Right lung (tissue), 5 donors: ENCODE results near the gene RRBP1. TPM values are rescaled to one million over a fixed set of nuclear protein-coding genes. Genes with fewer than 3 reads are reported as not detected.
"Not testable (repeated sequence)": the region's sequence is repeated elsewhere in the genome, so short reads cannot be mapped to it uniquely, and the experiment has no call there.

Experiments used
- DNase-seq, 2 donors: peaks; one replicate each; pipeline ENCODE4 v3.0.0-alpha.2; 2013
- polyA plus RNA-seq, 5 donors: library from polyadenylated mRNA; unstranded; fragments of 120-200 nt; gene quantifications; one replicate each; pipeline versions ENCODE4 v1.2.1 to v1.2.3, GENCODE V29; 2013; ENCODE audit warnings: inconsistent platforms in 1 of 5, low replicate concordance in 1 of 5; ENCODE audit not compliant: insufficient read length in 5 of 5, insufficient read depth in 1 of 5

Gene RRBP1
- polyA plus RNA-seq, 5 donors = 88.2 to 155 (median 111) TPM

- DNase-seq = peak in 1 of 2 donors; percentile 33
Observed at GRCh38 chr20:17710379-17711266, 28.6 kb upstream of the RRBP1 start.

- DNase-seq = no peak
Observed at GRCh38 chr20:17709361-17710293, 27.6 kb upstream of the RRBP1 start.

DNA sequence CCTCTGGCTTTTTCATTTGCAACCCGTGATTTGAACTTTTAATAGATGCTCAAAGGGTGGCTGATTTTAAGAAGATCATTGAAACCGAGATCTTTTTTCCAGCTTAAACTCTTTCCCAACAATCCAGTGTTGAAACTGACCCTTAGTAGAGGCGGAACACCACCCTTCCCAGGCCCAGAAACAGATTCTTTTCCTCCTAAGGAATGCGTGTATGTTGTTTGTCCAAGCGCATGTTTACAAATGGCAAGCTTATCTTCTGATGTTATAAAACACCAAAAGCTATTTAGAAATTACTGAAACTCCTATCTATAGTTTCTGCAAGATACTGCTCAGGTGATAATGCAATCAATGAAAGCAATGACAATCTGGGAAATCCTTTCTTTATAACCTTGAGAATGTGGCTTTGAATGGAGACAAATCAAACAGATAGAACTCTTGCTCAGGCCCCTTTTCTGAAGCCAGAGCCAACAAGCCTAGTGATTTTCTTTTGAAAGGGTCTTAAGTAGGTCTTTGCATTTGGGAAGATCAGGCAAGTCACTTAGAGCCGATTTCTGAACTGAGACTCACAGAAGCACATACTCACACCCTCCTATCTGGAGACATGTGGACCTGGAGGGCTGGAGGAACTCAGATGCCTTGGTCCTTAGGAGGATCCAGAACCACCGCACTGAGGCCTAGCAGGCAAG is 26.8 kb upstream of the RRBP1 start:
- peak in 1 of 2 donors; percentile 25 for DNase-seq

DNA sequence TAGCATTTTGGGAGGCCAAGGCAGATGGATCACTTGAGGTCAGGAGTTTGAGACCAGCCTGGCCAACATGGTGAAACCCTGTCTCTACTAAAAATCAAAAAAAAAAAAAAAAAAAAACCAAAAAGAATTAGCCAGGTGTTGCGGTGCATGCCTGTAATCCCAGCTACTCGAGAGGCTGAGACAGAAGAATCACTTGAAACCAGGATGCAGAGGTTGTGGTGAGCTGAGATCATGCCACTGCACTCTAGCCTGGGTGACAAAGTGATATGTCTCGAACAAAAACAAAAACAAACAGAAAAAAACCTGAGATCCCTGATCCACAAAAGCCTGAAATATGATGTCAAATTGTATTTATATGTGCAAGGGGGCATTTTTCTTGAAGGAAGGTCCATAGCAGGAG is 25.9 kb upstream of the RRBP1 start:
- DNase-seq = not testable (repeated sequence)

GRCh38 chr20:17706632-17707031 is 24.6 kb upstream of the RRBP1 start:
- no peak for DNase-seq

GRCh38 chr20:17705916-17706315 is 23.9 kb upstream of the RRBP1 start:
- no peak for DNase-seq

- DNase-seq = no peak
Observed at GRCh38 chr20:17704589-17705317, 22.7 kb upstream of the RRBP1 start.

DNA sequence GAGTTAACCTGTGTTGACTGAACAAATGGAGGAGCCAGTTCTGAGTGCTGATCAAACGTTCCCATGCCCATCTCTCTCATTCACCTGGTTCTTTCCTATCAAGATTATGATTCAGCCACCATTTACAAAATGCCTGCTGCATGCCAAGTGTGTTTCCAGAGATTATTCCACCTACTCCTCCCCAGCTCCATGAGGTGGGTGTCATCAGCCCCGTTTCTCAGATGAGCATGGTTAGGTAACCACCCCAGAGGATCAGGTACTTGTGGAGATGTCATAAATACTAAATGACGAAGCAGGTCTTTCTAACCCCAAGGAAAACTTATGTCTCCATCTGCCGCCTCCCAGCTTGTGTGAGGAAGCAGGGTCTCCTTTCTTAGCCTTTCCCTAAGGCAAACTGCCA is 19.8 kb upstream of the RRBP1 start:
- DNase-seq = no peak

DNA sequence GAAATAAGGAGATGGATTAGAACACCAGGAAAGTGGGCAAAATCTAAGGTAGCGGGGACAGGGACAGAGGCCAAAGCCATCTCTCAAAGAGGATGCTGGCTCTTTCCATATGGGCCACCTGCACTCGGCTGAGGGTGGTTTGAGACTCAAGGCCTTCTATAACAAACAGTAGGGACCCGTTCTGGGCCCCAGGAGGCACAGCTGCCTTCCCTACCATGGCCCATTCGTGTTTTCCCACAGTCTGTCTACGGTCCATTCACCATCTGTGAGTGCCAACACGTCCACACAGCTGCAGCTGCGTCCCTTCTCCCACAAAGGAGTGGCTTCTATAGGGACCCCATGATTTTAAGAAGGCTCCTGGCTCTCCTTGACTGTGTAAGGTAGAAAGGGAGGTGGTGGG is 18.6 kb upstream of the RRBP1 start:
- DNase-seq = no peak

DNA sequence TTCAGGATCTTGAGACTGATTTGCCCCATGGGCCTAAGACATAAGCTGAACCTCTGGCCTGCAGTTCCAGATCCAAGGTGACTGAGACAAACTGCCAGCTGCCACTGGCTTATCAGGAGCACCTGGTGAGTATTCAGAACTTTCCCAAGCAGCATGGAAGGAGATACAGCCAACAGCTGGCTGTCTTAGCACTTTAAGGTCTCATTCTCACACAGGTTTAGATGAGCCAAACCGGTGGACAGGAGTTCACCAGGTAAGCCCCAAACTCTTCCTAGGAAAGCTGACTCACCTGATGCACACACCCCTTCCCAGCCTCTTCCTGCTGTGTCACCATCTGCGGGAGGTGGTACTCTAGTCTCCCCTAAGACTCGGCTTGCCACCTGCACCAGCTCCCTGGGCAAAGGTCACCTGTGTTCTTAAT is 17.9 kb upstream of the RRBP1 start, which contains the start of gene BANF2:
Gene BANF2 (plus strand): TSS at position 36 of the 421 bp plus-strand sequence. CDS start 25,060 bp downstream, outside the sequence.
- DNase-seq = no peak

DNA sequence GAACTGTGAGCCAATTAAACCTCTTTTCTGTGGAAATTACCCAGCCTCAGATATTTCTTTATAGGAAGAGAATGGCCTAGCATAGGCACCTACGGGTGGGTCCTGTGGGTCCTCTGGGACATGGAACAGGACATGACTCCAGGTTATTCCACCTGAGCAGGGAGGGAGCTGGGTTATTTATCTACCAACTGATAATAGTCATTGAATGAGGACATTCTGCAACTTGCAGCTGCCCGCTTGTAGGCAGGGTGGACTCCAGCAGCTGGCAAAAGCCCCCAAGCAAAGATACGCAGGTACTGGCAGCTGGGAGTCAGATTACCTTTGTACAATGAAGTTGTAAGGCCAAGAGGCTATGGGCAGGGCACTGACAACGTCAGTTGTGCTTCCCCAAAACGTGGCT is 16.3 kb upstream of the RRBP1 start:
- DNase-seq = no peak

DNA sequence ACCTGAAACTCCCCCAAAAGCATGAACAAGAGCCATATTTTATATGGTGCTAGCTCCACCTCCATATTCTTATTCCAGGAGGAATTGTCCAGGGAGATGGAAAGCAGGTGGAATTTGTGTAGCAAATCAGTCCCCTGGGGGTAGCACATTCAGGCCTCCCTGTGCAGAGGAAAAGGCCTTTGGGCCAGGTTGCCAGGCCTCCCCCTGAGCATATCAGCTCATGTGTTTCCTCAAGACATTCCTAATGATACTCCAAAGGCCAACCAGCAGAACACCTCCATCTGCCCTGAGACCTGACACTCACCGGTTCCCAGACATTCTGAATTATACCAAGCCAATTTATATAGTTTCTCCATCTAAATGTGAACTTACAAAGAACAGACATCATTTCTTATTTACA is 15.1 kb upstream of the RRBP1 start:
- DNase-seq = no peak

- DNase-seq = no peak
Observed at GRCh38 chr20:17696287-17696686, 14.2 kb upstream of the RRBP1 start.

DNA sequence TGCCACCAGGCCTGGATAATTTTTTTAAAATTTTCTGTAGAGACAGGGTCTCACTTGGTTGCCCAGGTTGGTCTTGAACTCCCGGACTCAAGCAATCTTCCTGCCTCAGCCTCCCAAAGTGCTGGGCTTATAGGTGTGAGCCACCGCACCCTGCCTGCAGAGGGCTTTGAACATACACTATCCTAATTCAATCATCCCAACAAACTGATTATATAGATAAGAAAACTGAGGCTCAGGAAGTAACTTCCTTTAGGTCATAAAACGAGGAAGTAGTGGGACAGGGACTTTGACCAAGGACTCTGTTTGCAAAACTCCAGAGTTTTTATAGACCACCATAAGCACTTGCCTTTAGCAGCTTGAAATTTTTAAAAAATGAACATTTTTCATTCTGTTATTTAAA is 12.7 kb upstream of the RRBP1 start:
- DNase-seq = no peak

- no peak for DNase-seq
Observed at GRCh38 chr20:17693444-17694001, 11.5 kb upstream of the RRBP1 start.

DNA sequence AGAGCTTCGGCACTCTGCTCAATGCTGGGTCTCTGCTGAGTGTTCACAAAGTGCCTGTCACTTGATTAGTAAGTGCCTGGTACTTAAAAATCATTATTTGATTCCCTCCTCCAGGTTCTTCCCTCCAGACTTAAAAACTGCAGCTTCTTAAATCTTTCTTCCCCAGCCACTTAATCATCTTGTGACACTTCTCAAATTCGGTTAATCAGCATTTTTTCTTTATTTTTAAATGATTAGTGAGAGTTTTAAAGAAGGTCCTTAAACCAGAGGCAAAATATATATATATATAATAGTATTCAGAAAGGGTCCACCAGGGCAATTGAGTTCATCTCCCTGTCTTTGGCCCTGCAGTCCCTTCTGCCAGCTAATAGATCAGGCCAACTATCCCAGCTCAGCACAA is 9.7 kb upstream of the RRBP1 start:
- DNase-seq = no peak

- no peak for DNase-seq
Observed at GRCh38 chr20:17690144-17690543, 8.1 kb upstream of the RRBP1 start.

DNA sequence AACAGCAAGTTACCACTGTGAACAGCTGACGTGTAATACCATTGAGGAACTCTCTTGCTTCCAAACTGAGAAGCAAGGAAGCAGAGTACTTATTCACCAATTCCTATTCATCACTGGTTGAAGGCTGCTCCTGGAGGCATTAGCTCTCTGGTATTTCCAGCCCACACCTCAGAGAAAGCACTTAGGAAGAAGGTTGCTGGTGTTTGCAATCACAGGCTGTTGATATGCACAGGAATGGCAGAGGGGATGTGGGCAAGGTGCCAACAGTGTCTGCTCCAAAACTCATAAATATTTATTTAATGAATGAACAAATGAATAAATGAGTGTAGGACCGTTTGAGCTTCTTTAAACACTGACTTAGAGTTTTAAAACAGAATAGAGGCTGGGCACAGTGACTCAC is 6.9 kb upstream of the RRBP1 start:
- no peak for DNase-seq

- no peak for DNase-seq
Observed at GRCh38 chr20:17687800-17688199, 5.8 kb upstream of the RRBP1 start.

GRCh38 chr20:17685168-17685567 is 3.1 kb upstream of the RRBP1 start:
- DNase-seq = no peak
